Lower leg skin (tissue), 4 donors: Measurements from ENCODE around the gene SH3RF3. TPM values are rescaled to one million over a fixed set of nuclear protein-coding genes. Genes with fewer than 3 reads are reported as not detected.

Experiments
- DNase-seq, 2 donors: peaks; one replicate each; pipeline ENCODE4 v3.0.0-alpha.2; 2019; ENCODE audit warnings: low spot score in 2 of 2
- H3K4me3 ChIP-seq: fragments of 200-600 bp; sonication (generic); 2 replicates; pipeline ENCODE4 v1.5.1; 2017; ENCODE audit warnings: mild to moderate bottlenecking, low read depth; ENCODE audit not compliant: poor library complexity, severe bottlenecking
- POLR2A ChIP-seq, 2 donors: fragments of 450-650 bp; IDR thresholded peaks; one replicate each; pipeline ENCODE4 v1.6.1; 2016 to 2017; ENCODE audit warnings: antibody characterized with exemption in 2 of 2, mild to moderate bottlenecking in 1 of 2, moderate library complexity in 1 of 2
- WGBS, 2 donors: methylation state at CpG; one replicate each; pipeline ENCODE4 v1.1.5; 2018; 5-methylcytosine and 5-hydroxymethylcytosine counted together
- intact Hi-C: fragments of 100-400 bp; cut with DNase I; formaldehyde crosslinking; loops from one replicate; pipeline ENCODE4 v1.15.0; 2023; ENCODE audit warnings: low total_unique reads
- total RNA-seq, 4 donors: library from RNA; depleted of rRNA; stranded (reverse); fragments of >200 nt; gene quantifications; one replicate each; pipeline ENCODE4 v1.1.0, GENCODE V29; 2016
- TF ChIP-seq, protein P1 (sequence below), 3 donors: fragments of 450-650 bp; IDR thresholded peaks; one replicate each; pipeline ENCODE4 v1.5.1; 2016; ENCODE audit warnings: antibody characterized with exemption in 3 of 3, mild to moderate bottlenecking in 3 of 3, moderate library complexity in 2 of 3

SH3RF3 gene
- total RNA-seq, 4 donors from 2014 or later: 1.9 to 7.4 (median 3.2) TPM

DNA sequence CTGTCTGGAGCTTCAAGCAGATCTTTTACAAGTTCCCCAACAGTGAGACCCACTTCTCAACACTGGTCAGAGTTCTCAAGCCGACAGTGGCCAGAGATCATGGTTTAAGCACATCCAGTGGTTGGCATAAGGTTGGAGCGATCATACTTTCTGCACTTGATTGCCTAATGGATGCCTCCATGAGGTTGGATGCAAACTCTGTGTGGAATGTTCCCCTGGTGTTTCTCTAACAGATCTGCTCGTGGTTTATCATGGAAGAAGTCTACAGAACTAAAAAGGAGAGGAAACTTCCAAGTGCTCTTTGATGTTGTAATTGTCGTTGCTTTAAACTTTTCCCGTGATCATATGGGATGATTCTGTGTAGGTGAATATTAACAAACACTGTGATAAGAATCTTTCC, 60.7 kb downstream of the SH3RF3 start:
- H3K4me3 ChIP-seq: no peak overlapping the region
- intact Hi-C loops: no loop called here
- TF ChIP-seq POLR2A (IDR thresholded peaks at IDR 0.05): no peak
- TF ChIP-seq, protein P1, sequence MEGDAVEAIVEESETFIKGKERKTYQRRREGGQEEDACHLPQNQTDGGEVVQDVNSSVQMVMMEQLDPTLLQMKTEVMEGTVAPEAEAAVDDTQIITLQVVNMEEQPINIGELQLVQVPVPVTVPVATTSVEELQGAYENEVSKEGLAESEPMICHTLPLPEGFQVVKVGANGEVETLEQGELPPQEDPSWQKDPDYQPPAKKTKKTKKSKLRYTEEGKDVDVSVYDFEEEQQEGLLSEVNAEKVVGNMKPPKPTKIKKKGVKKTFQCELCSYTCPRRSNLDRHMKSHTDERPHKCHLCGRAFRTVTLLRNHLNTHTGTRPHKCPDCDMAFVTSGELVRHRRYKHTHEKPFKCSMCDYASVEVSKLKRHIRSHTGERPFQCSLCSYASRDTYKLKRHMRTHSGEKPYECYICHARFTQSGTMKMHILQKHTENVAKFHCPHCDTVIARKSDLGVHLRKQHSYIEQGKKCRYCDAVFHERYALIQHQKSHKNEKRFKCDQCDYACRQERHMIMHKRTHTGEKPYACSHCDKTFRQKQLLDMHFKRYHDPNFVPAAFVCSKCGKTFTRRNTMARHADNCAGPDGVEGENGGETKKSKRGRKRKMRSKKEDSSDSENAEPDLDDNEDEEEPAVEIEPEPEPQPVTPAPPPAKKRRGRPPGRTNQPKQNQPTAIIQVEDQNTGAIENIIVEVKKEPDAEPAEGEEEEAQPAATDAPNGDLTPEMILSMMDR (IDR thresholded peaks at IDR 0.05): no peak
- 85 to 92% methylated on average over 5 of the region's 5 CpGs for WGBS, 2 donors
- peak in 1 of 2 donors; percentile 12 for DNase-seq

DNA sequence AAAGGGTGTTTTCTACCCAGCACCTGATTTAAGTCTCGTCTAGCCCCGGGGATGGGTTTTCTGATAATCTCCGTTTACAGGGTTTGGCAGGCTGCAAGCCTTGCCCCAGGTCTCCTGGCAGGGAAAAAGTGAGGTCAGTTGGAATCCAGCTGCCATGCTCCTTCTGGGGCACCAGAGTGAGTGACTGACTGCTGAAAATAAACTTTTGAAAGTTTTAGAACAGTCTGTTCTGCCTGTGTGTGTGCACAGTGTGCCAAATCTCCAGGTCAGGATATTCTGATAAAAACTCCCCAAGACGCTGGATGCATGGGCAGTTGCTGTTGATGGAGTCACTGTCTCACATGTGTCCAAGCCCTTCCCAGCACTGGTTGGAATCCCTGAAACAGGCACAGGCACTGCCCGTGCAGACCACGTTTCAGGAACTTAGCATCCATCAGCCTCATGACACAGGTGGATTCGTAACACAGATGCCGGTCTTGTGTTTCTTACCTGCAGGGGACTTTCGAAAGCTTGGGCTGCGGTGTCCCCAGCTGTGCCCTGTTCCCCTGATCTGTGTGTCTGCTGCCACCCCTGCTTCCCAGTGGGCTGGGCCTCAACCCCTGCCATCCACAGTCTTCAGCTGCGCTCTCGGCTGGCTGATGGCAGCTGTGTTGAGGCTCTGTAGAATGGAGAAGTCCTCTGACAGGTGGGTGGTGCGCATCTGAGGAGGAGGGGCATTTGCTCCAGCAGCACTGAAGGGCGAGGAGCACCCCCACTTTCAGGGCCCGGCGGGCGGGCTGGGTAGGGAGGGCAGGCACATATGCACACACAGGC, 65.0 kb downstream of the SH3RF3 start:
- TF ChIP-seq, protein P1 (IDR thresholded peaks at IDR 0.05): no peak
- no peak for TF ChIP-seq POLR2A (IDR thresholded peaks at IDR 0.05)
- DNase-seq: peak in 1 of 2 donors; percentile 78
- intact Hi-C loops: no loop called here
- H3K4me3 ChIP-seq: no peak overlapping the region
- WGBS, 2 donors: 73 to 85% methylated on average over 17 of the region's 17 CpGs

DNA sequence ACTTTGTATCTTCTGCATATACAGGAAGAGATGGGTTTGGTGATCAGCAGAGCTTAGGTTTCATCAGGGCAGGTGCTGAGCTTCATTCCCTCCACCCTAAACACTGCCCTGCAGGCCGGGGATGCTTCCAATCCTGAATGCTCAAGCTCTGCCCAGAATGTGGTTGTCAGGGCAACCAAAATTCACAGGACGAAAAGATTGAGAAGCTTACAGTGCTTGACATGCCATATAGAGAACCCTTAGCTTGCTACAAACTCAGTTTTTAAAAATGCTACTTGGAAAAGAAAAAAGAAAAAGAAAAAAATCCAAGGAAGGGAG, 65.6 kb downstream of the SH3RF3 start:
- no peak for DNase-seq
- 47 to 50% methylated on average over 2 of the region's 2 CpGs for WGBS, 2 donors

DNA sequence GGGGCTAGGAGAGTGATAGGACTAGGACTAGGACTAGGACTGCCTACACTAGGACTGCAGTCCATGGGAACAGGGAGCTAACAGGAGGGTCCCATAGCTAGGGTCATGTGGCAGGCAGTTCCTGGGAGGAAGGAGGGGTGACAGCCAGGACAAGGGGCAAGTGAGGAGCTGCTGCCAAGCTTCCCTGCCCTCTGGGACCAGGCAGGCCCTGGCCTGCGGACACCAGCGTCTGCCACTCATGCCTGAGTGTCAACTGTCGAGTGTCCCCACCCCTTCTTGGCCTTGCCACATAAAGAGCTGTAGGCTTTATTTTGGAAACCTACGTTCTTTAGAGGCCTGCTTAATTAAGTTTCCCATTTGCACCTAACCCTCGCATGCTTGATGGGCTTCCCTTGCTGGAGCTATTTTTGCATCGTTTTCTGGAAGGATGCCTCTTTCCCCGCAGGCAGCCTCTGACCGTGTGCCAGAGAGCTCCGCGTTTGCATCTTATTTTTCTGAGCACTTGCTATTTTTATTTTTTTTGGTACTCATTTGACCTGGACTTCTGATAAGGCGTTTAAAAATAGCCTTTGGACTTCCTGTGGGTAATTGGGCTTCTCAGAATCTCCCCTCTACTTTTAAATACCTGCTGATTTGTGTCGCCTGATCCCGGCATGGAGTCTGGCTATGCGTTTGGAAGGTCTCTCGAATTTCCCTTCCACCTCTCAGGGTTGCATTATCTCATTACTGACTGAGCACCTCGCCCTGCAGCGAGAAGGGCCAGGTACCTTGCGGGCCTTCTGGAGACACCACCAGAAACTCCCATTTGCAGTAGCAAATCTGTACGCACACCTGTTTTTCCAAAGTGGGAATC, 66.4 kb downstream of the SH3RF3 start:
- intact Hi-C loops: no loop called here
- WGBS, 2 donors: 51% methylated on average over 19 of the region's 19 CpGs
- TF ChIP-seq POLR2A (IDR thresholded peaks at IDR 0.05): no peak
- TF ChIP-seq, protein P1 (IDR thresholded peaks at IDR 0.05): no peak
- DNase-seq: peak in 1 of 2 donors; percentile 57
- no peak overlapping the region for H3K4me3 ChIP-seq

More for the DNA sequence above, 65.6 kb downstream of the SH3RF3 start:
- intact Hi-C loops: no loop called here
- H3K4me3 ChIP-seq: no peak overlapping the region
- TF ChIP-seq POLR2A (IDR thresholded peaks at IDR 0.05): no peak
- TF ChIP-seq, protein P1 (IDR thresholded peaks at IDR 0.05): no peak

DNA sequence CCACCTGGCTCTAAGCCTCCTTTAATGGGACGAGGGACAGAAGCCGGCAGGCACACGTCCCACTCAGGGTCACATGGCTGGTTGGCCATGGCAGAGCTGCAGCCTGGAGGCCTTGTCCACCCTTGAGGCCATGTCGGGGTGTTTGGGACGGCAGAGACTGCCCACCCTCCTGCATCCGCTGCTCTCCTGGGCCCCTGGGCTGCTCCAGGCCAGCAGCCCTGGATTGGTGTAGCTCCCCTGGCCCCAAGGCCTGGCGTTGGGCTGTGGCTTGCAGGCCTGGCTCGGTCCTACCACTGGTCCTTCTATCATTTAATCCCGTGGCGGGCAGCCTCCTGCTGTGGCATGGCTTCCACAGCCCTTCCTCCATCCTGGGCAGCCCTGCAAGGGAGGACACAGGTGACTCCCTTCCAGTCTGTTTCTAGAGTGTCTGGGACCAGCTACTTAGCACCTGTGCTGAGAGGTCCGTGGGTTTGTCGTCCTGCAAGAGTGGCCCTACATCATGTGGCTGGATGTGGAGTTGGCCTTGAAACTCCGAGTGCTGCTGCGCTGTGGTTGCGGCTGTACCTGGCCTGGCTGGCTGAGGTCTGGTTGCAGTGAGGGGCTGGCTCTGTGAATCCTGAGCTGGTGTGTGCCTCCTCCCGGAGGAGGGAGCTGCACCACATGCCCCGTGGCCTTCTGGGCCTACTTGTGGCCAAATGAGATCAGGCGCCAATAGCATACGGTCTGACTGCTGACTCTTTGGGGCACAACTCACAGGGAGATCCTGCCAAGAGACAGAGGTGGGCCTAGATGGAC, 67.3 kb downstream of the SH3RF3 start:
- TF ChIP-seq, protein P1 (IDR thresholded peaks at IDR 0.05): no peak
- TF ChIP-seq POLR2A (IDR thresholded peaks at IDR 0.05): no peak
- peak in 1 of 2 donors; percentile 82 for DNase-seq
- intact Hi-C loops: no loop called here
- H3K4me3 ChIP-seq: no peak overlapping the region
- 91 to 94% methylated on average over 15 to 18 of the region's 19 CpGs for WGBS, 2 donors
